Thyroid gland (tissue), 4 donors: ENCODE data around the gene ASPSCR1.

Experiments used
- CTCF ChIP-seq, 6 experiments: fragments of 200-600 bp in 3 of 6; fragments of 450-650 bp in 3 of 6; sonication (generic) in 3 of 6; IDR thresholded peaks; one replicate each; pipeline ENCODE4 v1.5.1; 2016 to 2019; ENCODE audit warnings: antibody characterized with exemption in 6 of 6, mild to moderate bottlenecking in 2 of 6, inconsistent platforms in 1 of 6, moderate library complexity in 1 of 6
- POLR2A ChIP-seq, 2 donors: fragments of 450-650 bp; IDR thresholded peaks; one replicate each; pipeline ENCODE4 v1.6.1; 2017; ENCODE audit warnings: antibody characterized with exemption in 2 of 2, mild to moderate bottlenecking in 2 of 2, moderate library complexity in 1 of 2

- TF ChIP-seq CTCF (IDR thresholded peaks at IDR 0.05) (no peak), POLR2A (IDR thresholded peaks at IDR 0.05) (no peak)
Measured at GRCh38 chr17:81961521-81962498, 15.6 kb upstream of the ASPSCR1 start.
